GM19351 (cell line): ENCODE results near the gene NTF3.

Experiments
- ATAC-seq: cut with Tn5 transposase; IDR thresholded peaks from one replicate; pipeline ENCODE4 v1.9.1; 2021; ENCODE audit warnings: mild to moderate bottlenecking, moderate library complexity; ENCODE audit not compliant: unreplicated experiment

The NTF3 gene

DNA sequence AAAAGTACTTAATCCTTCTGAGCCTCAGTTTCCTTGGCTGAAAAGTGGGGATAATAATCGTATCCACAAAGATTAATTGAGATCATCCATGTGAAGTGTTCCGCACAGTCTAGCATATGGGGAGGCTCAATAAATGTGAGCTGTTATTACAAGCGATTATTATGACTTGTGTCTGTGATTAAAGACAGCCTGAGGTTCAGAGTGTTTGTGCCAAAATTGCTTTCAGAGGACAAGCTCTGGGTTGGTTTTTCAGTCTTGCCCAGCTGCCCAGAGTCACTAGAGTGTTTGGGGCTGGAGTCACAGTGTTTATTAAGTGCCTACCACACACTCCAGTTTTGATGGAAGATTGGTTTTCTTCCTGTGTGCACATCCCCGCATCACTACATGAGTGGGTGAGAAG lies 53.5 kb downstream of the NTF3 start:
- no peak for ATAC-seq

DNA sequence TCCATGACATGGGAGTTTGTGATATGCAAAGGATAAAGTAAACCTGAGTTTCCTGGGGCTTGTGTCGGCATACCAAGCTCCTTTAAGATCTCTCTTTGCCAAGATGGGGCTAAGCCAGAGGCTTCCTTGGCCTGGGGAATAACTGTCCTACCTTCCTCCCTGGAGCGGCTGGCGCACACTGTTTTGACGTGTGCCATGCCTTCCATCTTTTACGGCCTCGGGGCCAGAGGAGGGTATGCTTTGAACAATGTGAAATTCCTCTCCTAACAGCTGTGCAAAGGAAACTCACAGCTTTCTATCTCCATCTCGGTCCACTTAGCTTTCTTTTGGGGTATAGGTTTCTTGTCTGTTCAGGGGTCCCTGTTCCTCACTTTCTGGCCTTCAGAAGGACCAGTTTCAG lies 55.2 kb downstream of the NTF3 start:
- ATAC-seq = no peak

DNA sequence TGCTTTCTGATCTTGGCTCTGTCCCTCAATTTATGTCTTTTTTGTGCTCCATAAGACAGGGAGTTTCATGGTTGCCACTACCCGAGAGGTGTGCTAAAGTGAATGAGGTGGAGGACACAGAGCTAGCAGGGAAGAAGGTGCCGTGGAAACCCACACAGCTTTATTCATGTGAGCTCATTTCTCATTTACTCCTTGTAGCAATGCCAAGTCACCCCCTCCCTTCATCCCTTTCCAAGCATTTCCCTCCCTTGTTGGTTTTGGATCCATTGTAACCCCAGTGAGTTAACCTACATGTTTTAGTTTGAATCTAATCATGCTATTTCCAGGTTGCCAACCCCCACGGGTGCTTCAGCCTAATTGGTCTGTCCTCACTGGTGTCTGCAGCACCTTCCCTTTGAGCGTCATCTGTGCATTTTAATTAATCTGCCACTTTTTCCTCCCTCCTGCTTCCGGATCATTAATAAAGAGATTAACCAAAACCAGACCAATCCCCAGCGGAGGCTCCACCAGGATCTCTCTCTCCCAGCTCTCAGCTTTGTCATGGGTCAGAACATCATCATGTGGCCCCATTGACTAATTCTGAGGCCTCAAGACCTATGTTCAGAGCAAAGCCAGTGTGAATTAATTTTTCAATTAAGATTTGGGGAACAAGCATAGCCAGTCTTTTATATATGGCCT lies 56.2 kb downstream of the NTF3 start:
- ATAC-seq = no peak

DNA sequence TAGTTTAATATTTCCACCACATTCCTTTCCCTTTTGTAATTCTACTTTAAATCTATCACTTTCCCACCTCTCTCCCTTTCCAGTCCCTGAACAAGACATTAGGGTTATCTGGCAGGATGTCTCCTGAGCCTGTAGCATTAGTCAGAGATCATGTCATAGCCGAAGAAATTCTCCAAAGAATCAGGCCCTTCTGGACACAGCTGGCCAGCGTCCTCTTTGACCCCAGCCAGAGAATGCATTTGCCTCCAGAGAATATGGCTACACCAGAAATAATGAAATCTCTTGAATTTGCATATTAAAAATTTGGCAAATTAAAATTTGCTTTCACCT lies 56.7 kb downstream of the NTF3 start:
- ATAC-seq = no peak

DNA sequence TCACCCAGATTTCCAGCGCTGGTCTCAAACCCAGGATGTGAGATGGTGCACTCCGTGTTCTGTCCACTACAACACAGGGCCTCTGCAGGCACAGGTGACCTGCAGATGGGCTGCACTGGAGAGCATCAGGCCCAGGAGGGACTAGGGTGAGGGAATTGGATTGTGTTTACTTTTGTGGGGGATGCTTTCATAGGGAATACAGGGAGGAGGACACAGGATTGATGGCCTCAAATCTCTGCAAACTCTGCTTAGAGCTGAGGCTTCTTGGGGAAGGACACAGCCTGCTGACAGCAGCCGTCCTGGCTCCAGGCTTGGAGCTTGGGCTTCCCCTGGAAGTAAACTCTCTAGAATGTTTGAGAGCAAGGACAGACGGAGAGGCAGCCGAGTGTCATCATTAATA lies 57.1 kb downstream of the NTF3 start:
- no peak for ATAC-seq

DNA sequence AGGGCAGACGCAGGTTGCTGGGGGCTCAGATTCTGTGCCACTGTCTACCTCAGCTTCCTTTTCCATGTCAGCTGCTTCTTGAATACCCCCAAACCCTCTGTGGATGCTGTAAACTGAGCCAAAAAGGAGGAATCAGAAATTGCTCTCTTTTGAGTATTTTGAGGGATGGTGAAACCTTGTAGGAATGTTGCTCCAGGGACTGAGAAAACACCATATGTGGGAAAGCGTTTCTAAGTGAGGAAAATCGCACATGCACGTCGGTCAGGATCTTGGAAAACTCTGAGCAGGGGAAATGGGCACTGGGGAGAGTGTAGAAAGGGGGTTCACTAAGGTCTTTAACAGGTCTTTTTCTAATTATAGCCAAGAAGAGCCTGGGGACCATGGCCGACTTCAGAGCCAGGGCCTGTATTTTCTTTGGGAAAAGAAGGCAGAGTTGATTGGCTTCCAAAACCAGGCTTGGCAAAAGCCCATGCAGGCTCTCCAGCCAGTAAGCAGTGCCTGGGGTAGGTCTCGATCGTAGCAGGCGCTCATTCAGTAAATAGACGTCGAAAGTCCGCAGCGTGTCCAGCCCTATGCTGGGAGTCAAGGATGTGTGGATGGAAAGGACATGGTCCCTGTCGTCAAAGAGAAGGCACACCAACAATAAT lies 58.0 kb downstream of the NTF3 start:
- ATAC-seq = no peak

DNA sequence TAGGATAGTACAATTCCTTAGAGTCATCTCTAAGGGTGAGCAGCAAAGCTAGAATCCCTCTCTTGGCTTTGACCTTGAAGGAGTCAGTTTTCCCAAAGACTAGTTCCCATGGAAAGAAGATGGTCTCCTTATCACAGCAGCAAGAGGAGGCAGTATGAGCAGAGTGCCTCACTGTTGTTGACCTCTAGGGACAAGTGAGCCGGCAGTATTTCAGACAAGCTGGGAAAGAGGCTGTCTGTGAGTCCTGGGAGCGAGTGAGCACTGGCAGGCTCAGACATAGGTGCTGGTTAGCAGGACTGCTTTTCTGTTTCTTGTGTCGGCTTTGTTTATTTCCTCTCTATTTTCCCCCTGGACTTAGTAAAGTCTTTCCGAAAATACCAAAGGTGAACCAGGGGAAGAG lies 60.7 kb downstream of the NTF3 start:
- no peak for ATAC-seq

DNA sequence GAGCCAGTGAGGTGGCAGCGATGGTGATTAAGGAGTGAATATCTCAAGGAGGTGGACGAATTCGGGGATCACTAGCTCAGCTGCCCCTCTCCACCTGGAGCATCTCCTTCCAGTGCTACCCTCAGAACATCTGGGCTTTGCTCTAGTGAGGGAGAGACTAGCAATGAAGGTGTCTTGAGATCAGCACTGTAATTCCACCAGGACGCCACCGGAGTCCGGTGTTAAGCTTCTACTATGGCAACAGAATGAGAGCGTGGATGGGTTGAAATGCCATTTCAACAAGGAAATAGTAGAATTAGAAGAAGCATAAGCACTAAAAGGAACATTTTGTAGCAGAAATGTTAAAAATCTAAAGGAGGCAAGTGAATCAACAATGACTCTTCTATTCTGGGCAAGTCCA lies 61.1 kb downstream of the NTF3 start:
- no peak for ATAC-seq

DNA sequence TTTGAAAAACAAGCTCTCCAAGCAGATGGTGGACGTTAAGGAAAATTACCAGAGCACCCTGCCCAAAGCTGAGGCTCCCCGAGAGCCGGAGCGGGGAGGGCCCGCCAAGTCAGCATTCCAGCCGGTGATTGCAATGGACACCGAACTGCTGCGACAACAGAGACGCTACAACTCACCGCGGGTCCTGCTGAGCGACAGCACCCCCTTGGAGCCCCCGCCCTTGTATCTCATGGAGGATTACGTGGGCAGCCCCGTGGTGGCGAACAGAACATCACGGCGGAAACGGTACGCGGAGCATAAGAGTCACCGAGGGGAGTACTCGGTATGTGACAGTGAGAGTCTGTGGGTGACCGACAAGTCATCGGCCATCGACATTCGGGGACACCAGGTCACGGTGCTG lies 62.4 kb downstream of the NTF3 start:
- ATAC-seq = no peak

DNA sequence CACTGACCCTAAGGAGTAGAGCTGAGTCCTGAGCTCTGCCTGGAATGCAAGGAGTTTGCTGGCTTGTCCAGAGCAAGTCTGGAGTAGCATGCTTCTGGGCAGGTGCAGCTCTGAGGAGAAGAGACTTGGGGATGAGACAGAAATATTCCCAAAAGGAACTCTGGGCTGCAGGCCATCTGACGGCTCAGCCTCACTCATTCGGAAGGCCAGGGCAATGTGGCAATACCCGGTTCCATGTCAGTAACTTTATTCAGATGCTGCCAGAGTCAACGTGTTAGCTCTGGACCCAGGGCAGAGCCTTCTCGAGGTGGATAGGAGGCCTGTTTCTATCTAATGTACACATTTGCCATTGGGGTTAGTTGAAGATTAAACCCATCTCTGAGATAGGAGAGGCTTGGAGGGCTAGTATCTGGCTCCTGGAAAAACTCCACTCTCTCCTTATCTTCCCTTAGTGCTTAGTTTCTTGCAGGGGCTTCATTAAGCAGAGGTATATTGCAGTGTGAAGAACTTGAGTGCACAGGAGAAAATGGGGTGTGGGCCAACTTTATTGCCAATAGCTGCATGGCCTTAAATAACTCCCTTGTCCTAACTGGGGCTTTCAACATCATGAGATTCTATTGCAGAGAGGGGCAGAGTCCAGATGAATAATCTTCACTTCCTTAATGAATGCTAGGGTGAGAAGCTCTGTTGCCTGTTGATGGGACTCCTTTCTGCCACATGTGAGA lies 65.6 kb downstream of the NTF3 start:
- no peak for ATAC-seq

DNA sequence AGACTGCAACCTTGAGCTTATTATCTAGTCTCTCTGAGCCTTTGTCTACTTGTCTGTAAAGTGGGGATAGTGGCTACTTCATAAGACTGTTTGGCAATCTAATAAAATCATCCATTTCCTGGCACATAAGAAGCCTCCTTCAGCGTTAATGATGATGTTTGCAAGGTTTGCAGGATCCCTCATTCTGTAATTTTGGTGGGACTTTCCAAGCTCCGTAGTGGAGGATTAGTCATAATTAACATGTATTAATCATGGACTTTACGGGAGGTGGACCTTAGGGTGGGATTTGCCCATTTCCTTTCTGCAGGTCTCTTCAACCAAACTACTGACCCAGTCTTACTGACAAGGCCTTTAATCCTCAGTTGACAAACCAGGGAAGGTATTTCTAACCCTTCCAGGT lies 66.2 kb downstream of the NTF3 start:
- ATAC-seq = no peak

DNA sequence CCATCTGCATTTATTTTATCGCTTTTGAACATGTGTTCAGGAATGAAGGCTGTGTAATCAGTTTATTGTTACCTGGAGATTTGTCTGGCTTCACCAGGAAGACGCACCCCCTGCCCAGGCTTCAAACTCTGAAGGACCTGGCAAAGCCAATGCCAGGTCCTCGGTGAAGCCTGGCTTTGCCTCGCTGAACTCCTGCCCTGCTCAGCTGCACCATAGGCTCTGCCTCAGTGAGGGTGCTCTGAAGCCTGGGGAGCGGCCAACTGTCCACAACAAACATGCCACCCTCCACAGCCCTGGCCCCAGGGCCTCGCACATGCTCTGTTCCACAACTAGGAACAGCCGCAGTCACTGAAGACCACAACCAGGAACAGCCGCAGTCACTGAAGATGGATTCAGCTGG lies 66.9 kb downstream of the NTF3 start:
- no peak for ATAC-seq

DNA sequence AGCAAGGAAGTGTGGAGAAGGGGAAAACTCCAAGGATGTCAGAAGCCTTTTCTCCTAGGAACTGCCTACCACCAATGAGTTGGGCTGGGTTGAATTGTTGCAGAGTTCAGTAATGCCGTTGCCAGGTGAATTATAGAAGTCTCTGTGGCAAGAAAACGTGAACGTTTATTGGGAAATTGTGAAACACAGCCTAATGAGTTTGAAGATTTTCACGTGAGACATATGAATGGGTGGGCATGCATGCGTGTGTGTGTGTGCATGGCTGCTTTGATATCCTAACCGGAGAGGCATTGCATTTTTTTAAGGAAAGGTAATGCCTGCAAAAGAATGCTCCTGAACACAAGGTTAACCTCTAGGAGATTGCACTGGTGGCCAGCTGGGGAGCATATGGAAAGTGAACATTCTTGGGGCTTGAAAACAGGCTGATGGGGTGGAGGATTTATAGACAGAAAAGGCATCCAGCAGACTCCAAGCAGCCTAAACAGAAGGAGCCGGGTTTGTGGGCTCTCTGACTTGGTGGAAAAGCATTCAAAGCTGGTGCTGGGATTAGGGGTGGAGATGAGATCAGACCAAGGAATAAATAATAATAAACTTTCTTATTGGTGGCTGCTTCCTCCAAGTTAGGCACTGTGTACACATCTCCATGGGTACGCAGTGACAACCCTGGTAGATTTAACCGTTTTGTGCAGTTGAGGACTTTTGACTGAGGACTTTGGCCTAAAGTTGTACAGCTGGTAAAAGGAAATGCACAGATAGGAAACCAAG lies 67.8 kb downstream of the NTF3 start:
- ATAC-seq = no peak

DNA sequence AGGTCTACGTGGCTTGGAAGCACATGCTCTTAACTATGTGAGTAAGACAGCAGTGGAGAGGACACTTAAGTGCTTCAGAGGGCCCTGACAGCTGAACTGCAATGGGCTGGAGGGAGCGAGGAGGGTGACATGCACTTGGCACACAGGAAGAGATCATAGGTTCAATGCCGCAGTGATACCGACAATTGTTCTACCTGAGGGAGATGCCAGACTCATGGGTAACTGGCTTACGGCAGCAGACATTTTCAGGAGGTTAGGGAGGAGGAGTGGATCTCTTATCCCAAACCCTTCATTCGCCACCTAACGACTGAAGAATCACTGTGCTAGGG lies 68.4 kb downstream of the NTF3 start:
- no peak for ATAC-seq

DNA sequence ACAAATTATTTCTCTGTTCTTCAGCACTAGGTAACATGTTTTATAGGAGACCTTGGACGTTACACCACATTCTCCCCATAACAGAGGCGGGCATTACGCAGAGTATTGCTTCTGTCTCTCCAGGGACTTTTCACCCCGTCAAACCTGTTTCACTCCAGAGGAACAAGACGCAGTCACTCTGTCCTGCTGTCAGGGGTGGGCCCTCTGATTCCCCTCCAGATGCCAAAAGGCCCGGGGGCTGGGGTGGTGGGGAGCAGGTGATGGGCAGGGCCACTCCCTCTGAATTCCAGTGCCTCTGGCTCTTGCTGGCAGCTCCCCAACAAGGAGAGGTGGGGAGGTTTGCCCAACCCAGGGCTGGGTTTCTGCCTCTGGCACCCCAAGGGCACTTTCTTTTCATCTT lies 71.9 kb downstream of the NTF3 start:
- ATAC-seq = no peak

DNA sequence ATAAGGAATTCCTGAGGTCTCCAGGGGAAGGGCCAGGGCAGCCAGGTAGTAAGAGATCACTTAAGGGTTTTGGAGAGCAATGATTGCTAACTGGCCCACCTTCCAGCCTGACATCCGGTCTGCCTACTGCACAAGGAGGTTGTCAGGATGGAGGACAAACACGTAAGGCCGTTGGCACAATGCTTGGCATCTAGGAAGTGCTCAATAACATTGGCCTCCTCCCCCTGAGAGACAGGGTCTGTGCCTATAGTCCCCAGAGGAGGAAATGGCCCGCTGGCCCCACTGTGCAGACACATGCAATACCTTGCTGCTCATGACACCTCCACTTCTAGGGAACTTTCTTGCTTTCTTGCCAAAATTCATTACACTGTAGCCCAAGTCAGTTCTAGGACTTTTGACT lies 73.2 kb downstream of the NTF3 start:
- no peak for ATAC-seq

DNA sequence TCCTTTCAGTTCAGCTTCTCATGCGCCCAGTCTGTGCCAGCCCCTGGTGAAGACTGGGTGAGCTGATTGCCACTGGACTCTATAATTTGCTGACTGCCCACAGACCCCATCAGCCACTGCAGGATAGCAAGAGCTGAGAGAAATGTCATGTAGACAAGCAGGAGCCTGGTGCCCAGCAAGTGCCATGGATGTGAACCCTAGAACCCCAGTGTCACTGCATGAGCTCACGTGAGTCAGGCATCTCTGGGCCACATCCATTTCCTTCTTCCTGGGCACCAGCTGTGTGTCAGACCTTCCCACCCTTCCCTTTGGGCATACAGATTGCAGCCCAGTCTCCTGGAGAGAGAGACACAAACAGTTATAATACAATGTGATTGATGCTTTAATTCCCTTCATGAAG lies 73.8 kb downstream of the NTF3 start:
- no peak for ATAC-seq

DNA sequence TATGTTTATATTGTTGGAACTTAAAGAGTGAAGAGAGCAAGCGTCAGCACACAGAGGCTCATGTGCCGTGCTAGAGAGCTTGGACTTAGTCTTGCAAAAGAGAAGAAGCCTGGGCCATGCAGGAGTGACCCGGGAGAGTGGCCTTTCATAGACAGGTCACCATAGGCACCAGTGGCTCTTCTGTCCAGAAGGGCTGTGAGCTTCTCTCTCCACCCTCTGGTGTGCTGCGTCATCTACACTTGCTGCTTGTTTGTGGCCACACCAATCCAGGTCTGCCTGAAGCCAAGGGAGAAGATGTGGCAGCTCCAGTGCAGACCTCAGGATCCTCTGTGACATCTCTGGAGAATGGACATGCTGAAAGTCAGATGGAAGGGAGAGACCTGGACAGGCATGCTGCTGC lies 74.4 kb downstream of the NTF3 start:
- ATAC-seq = no peak

DNA sequence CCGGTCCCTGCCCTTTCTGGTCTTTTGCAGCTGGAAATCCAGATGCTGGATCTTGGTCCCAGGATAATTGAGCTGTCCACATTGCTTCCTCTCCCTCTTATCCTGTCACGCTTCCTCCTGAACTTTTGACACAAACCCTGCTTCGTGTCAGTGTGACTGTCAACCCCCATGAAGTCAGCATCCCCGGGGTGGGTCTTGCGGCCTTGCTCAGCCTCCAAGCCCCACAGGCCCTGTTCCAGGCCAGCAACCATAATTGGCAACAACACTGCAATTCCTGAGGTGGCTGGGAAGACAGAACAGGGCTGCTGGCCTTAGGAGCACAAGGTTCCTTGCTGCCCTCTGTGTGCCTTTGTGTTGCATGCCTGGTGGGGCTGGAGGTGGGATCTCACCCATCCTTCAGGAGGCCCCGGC lies 74.9 kb downstream of the NTF3 start:
- ATAC-seq = no peak

DNA sequence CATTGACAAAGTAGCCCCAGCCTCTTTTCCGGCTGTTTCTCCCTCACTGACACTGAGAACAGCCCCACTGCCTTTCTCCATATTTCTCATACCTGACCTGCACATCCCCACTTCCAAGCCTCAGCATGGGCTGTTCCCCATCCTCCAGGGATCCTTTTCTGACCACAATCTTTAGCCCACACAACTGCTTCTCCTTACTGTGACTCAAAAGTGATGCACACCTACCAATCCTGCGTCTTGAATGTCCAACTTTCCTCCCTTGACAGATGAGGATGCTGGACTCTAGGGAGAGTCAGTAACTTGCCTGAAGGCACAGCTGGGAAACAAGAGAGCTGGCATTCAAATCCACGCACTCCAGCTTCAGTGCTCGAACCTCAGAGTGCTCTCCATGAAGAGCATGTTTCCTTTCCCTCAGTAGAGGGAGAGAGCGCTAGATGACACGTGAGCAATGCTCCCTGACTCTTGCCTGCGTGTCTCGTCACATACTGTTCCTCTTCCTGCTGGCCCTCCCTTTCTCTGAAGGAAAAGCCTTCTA lies 75.6 kb downstream of the NTF3 start:
- ATAC-seq = no peak

DNA sequence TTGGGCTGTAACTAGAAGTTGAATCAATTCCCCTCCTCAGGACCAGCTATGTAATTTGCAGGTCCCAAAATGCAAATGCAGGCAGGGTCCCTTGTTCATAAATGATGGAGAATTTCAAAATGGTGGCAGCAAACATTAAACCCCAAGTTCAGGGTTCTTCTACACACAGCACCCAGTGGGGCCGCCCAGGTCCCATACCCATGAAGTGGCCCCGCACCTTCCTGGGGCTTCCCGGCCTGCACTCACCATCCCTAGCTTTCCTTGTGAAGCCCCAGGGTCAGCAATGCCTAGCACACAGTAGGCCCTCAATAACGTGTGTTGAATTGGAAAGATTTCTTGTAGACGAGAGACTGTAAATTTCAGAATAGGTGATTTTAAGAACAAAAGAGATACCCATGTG lies 76.0 kb downstream of the NTF3 start:
- ATAC-seq = no peak

DNA sequence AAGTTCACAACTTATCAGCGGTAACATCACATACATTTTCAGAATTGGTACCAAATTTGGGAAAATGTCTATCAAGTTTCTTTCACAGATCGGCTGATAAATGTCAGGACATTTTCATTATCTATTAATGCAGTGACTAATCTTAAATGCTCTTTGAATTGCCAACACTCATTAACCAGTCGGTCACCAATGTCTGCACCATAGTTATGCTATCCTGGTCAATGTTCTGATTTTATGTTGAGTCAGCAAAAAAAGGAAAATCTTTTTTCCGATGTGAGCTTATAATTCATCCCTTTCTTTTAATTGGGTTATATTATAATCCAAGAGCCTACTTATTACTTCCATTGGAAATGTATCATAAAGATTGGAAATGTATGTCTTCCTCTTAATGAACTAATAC lies 77.2 kb downstream of the NTF3 start:
- no peak for ATAC-seq
